HG03442 (cell line): Measurements from ENCODE around the gene TAF9B.
"Not testable (repeated sequence)": the region's sequence is repeated elsewhere in the genome, so short reads cannot be mapped to it uniquely, and the experiment has no call there.

Source experiments
- ATAC-seq: cut with Tn5 transposase; IDR thresholded peaks from one replicate; pipeline ENCODE4 v1.9.1; 2021; ENCODE audit warnings: mild to moderate bottlenecking, moderate library complexity; ENCODE audit not compliant: unreplicated experiment

The TAF9B gene

GRCh38 chrX:78139160-78140123 lies at the start of gene TAF9B:
TSS of gene TAF9B (minus strand) at chrX:78139650. CDS start at chrX:78139611, 39 bp downstream.
- peak; percentile 97 for ATAC-seq

- ATAC-seq = no peak
Measured at GRCh38 chrX:78182881-78183280, 43.4 kb upstream of the TAF9B start.

- ATAC-seq = no peak
Measured at GRCh38 chrX:78181307-78181706, 41.9 kb upstream of the TAF9B start.

GRCh38 chrX:78168065-78168464 lies 28.6 kb upstream of the TAF9B start:
- no peak for ATAC-seq

- no peak for ATAC-seq
Measured at GRCh38 chrX:78165425-78165824, 26.0 kb upstream of the TAF9B start.

DNA sequence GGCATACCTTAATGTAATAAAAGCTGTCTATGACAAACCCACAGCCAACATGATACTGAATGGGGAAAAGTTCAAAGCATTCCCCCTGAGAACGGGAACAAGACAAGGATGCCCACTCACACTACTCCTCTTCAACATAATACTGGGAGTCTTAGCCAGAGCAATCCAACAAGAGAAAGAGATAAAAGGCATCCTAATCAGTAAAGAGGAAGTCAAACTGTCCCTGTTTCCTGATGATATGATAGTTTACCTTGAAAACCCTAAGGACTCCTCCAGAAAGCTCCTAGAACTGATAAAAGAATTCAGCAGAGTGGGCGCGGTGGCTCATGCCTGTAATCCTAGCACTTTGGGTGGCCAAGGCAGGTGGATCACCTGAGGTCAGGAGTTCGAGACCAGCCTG lies 23.7 kb upstream of the TAF9B start:
- ATAC-seq = not testable (repeated sequence)

DNA sequence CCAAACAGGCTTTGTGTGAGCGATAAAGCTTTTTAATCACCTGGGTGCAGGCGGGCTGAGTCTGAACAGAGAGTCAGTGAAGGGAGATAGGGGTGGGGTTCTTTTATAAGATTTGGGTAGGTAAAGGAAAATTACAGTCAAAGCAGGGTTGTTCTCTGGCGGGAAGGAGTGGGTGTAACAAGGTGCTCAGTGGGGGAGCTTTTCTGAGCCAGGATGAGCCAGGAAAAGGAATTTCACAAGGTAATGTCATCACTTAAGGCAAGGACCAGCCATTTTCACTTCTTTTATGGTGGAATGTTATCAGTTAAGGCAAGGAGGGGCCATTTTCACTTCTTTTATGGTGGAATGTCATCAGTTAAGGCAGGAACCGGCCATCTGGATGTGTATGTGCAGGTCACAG lies 21.3 kb upstream of the TAF9B start:
- ATAC-seq = not testable (repeated sequence)

DNA sequence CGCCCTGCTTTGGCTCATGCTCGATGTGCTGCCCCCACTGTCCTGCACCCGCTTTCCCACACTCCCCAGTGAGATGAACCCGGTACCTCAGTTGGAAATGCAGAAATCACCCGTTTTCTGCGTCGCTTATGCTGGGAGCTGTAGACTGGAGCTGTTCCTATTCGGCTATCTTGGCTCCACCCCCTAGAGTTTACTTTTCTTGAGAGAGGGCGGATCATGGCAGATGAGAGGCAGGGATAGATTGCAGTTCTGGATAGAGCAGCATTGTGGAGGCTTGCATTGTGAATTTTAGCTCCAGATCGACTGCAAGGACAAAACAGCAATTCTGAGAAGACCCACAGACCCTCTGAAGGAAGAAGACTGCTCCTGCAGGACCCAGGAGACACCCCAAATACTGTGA lies 18.4 kb upstream of the TAF9B start:
- ATAC-seq = not testable (repeated sequence)

- ATAC-seq = not testable (repeated sequence)
Measured at GRCh38 chrX:78157373-78157772, 17.9 kb upstream of the TAF9B start.

- ATAC-seq = not testable (repeated sequence)
Measured at GRCh38 chrX:78147002-78147540, 7.6 kb upstream of the TAF9B start.

DNA sequence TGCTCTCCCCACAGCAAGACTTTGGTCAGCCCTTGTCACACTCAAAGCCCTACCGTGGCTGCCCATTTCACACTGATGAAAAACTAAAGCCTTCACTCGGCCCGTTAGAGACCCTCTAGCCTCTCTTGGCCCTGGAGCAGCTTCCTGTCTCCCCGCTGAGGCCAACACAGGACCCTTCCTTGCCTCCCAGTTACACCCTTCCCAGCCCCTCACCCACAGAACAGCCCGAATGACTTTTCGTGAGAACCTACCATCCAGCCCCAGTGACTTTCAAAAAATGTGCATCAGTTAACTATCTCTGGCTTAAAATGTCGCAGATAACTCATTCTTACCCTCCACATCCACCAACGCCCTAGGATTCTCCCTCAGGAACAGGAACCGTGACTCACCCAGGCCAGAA lies 756 bp upstream of the TAF9B start:
- no peak for ATAC-seq

- ATAC-seq = no peak
Measured at GRCh38 chrX:78133238-78133960, 6.1 kb downstream of the TAF9B start.

- ATAC-seq = no peak
Measured at GRCh38 chrX:78131117-78131516, 8.3 kb downstream of the TAF9B start.

- no peak for ATAC-seq
Measured at GRCh38 chrX:78130396-78130795, 9.1 kb downstream of the TAF9B start.

DNA sequence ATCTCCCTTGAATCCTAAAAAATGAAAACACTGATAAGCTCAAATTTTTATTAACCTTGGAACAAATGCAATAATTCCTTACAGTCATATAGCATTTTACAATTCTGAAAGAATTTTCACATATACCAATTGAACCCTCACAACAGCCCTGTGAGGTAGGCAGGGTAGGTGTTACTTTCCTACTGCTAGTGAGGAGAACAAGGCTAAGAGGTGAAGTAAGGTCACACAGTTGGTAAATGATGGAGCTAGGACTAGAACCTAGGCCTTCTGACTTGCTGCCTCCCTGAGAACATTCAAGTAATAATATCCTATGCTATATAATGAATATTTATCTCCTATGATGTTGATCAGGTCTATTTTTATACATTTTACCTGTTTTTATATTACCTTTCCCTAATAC lies 9.7 kb downstream of the TAF9B start:
- ATAC-seq = no peak

DNA sequence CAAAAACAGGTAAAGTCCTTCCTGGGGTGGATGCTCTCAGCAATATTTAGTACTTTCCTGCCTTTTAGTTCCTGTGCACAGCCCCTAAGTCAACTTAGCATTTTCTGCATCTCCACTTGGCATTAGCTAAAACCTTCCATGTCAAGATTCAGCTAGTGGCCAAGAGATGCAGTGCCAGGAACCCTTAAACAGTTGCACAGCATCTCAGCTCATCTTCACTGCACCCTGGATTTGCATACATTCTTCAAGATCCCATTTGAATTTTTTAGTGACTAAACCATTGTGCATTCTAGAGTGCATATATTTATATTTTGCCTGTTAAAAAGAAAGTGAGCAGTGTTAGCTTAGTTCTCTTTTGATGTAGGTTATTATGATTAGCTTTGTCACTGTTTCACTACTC lies 13.7 kb downstream of the TAF9B start:
- ATAC-seq = not testable (repeated sequence)

GRCh38 chrX:78125148-78125547 lies 14.3 kb downstream of the TAF9B start:
- no peak for ATAC-seq

GRCh38 chrX:78124307-78124706 lies 15.1 kb downstream of the TAF9B start:
- ATAC-seq = no peak

DNA sequence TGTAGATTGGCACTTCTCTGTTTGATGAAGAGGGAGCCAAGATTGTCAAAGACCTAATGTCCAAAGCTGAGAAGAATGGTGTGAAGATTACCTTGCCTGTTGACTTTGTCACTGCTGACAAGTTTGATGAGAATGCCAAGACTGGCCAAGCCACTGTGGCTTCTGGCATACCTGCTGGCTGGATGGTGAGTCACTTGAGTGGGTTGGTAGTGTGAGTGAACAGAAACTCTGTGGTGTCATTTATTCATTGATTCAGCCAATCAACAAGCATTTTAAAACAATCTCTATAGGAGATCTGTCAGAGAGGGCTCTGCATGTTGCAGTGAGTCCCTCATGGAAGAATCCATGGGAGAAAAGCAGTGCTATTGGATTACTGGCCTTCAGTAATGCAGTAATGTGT lies 16.3 kb downstream of the TAF9B start:
- ATAC-seq = no peak

DNA sequence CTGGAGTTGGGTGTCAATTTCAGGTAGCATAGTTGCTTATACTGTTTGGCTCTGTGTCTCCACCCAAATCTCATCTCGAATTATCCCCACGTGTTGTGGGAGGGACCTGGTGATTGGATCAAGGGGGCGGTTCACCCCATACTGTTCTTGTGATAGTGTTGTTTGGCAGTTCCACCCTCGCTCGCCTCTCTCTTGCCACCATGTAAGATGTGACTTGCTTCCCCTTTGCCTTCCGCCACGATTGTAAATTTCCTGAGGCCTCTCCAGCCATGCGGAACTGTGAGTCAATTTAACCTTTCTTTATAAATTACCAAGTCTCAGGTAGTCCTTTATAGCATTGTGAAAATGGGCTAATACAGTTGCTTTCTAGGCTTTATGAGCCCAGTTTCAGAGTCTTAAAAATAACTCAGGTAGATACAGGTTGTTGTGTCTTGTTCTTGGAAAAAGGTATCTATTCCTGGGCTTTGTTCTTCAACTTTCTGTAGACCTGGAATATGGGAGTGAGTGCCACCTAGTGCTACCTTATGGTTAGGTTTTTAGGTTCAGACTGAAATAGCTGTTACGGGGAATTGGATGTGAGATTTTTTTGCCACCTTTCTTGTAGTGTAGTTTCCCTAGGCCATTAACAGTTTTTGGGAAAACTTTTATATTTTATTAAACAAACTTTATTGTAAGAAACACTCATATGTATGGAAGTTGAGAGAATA lies 19.8 kb downstream of the TAF9B start:
- no peak for ATAC-seq

DNA sequence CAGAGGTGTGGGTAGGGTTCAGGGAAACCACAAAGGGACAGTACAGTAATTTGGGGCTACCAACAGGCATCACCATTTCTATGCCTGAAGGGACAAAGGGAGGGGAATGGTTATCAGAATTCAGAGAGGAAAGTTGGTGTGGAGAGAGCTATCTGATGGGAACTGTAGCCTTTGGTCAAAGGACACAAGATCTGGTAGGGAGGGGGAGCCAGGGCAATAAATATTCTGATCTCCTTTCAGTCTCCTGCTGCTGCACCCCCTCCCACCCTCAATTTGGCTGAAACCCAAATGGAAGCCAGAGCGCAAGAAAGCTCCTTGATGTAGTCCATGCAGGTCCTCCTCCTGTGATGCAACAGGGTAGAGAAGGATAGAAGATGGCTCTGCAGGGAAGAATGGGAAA lies 20.8 kb downstream of the TAF9B start:
- ATAC-seq = no peak
